Measurements from ENCODE around the gene JMJD1C. TPM values are rescaled to one million over a fixed set of nuclear protein-coding genes. Genes with fewer than 3 reads are reported as not detected.

JMJD1C gene
- total and polyA plus RNA-seq, 3 donors from 2014 or later: 29.7 to 111 (median 94.6) TPM

DNA sequence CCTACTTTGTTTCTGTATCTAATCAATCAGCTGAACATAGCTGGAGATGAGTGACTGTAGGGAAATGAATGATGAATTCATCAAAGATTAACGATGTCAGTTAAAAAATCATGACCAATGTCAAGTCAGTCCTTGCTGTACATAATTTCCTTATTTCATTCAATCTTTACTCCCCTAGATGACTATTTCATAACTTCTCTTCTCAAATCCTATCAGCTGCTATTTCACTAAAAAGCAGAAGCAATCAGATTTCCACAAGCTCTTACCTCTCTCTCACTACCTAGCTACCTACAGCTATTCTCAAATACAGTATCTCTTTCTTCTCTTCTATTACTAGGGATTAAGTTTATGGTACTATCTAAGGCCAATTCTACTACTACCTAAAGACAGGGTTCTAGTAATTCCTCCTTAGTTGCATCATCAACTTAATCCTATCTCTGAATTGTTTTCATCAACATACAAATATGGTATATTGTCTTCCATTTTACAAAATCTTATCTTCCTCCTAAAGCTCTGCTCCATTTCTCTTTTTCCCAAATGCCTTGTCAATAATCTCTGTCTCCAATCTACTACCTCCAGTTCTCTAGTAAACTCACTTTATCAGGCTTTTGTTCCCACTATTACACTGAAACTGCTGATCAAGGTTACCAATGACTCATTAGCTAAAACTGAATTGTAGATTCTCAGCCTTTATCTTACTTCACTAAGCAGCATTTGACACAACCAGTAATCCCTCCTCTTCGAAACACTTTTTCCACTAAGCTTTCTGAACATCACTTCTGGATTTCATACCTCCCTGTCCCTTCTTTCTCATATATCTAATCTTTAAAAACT lies 28.4 kb downstream of the JMJD1C start:
- intact Hi-C loops (cut with DNase I; ENCODE audit: low total_unique reads): no loop called here
- Histone ChIP-seq H3K36me3 (ENCODE audit: low read depth, missing control alignments) (no peaks in the 10 kb centered on the region), H3K27ac (no peak overlapping the region), H3K4me1 (peaks cover 3% of the 10 kb centered on the region), H3K27me3 (no peaks in the 10 kb centered on the region), H3K9me3 (no peaks in the 10 kb centered on the region), H3K4me3 (no peak overlapping the region)
- DNase-seq: no peak
- WGBS, 2 donors: 81 to 85% methylated on average over 2 of the region's 2 CpGs
- no peak for TF ChIP-seq POLR2A (IDR thresholded peaks at IDR 0.05)
- TF ChIP-seq, protein P1, sequence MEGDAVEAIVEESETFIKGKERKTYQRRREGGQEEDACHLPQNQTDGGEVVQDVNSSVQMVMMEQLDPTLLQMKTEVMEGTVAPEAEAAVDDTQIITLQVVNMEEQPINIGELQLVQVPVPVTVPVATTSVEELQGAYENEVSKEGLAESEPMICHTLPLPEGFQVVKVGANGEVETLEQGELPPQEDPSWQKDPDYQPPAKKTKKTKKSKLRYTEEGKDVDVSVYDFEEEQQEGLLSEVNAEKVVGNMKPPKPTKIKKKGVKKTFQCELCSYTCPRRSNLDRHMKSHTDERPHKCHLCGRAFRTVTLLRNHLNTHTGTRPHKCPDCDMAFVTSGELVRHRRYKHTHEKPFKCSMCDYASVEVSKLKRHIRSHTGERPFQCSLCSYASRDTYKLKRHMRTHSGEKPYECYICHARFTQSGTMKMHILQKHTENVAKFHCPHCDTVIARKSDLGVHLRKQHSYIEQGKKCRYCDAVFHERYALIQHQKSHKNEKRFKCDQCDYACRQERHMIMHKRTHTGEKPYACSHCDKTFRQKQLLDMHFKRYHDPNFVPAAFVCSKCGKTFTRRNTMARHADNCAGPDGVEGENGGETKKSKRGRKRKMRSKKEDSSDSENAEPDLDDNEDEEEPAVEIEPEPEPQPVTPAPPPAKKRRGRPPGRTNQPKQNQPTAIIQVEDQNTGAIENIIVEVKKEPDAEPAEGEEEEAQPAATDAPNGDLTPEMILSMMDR (IDR thresholded peaks at IDR 0.05): no peak

GRCh38 chr10:63436225-63436624 lies 29.6 kb downstream of the JMJD1C start:
- H3K4me1 ChIP-seq: peaks cover 7% of the 10 kb centered on the region

DNA sequence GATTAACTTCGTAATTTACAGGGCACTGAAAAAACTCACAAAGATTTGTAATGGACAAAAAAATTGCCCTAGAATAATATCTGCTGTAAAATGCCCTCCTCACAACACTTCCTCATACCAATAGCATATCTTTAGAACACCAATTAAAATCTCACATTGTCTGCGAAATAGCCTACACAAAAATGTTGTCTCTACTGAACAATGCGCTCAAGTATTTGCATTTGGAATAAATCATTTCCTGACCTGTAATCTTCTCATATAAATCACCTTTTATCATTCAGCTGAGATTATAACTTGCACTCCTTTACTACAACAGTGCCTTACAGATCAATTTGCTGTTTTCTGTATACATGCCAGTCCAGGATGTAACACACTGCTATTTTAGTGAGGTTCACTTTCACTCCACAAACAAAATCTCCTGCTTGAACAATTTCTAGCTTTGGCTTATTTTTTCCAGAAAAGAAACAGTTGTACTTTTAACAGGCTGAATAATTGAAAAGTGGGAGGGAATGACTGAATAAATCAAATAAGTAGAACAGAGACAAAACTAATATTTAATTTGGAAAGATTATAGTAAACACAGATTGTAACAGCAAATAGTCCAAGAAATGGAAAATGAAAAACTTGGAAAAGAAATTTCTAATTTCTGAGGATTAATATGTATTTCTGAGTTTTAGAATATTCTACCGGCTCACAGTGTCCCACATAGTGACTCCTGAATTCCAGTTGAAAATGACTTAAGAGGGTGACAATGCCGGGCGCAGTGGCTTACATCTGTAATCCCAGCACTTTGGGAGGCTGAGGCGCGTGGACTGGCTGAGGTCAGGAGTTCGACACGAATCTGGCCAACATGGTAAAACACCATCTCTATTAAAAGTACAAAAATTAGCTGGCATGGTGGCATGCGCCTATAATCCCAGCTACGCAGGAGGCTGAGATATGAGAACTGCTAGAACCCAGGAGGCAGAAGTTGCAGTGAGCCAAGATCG lies 30.6 kb downstream of the JMJD1C start:
- Histone ChIP-seq H3K9me3 (no peaks in the 10 kb centered on the region), H3K27ac (no peak overlapping the region), H3K36me3 (ENCODE audit: low read depth, missing control alignments) (no peaks in the 10 kb centered on the region), H3K4me3 (no peak overlapping the region), H3K27me3 (no peaks in the 10 kb centered on the region), H3K4me1 (peaks cover 7% of the 10 kb centered on the region)
- TF ChIP-seq POLR2A (IDR thresholded peaks at IDR 0.05): no peak
- TF ChIP-seq, protein P1 (IDR thresholded peaks at IDR 0.05): no peak
- DNase-seq: no peak
- intact Hi-C loops (cut with DNase I; ENCODE audit: low total_unique reads): no loop called here
- 67 to 71% methylated on average over 13 of the region's 13 CpGs for WGBS, 2 donors

More at GRCh38 chr10:63436225-63436624, 29.6 kb downstream of the JMJD1C start:
- Histone ChIP-seq H3K4me3 (no peak overlapping the region), H3K36me3 (ENCODE audit: low read depth, missing control alignments) (no peaks in the 10 kb centered on the region), H3K27me3 (no peaks in the 10 kb centered on the region), H3K9me3 (no peaks in the 10 kb centered on the region), H3K27ac (no peak overlapping the region)
- no peak for TF ChIP-seq POLR2A (IDR thresholded peaks at IDR 0.05)
- TF ChIP-seq, protein P1 (IDR thresholded peaks at IDR 0.05): no peak
- 83 to 86% methylated on average over 1 of the region's 1 CpG for WGBS, 2 donors
- intact Hi-C loops (cut with DNase I; ENCODE audit: low total_unique reads): no loop called here
- no peak for DNase-seq

DNA sequence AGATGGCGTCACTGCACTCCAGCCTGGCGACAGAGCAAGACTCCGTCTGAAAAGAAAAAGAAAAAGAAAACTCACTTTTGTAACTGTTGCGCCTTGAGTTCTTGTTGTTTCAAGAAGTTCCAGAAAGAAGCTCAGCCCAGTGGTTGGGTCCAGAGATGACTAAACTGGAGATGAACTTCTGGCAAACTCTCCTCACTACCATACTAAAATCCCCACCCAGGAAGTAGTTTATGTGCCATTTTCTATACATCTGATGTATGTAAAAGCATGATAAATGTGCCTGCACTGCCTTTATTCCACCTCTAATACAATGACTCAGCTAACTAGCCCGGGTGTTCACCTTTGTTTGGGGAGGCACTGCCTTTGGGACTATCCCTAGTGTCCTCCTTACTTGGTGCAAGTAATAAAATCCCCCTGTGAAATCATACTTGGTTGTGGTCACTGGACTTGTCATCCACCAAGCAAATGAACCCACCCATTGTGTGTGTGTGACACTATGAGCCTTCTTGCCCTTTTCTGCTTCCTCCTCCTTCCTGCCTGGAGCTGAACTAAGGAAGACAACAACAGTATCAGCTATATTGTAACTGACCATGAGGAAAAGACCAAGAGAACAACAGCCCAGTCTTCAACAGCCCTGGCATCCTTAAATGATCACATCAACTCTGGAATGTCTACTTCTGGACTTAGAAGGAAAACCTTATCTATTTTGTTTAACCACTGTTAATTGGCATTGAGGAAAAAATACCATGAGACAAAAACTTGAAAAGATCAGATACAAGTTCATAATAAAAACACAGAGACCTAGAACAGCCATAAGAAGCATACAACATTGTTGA lies 33.6 kb downstream of the JMJD1C start:
- WGBS, 2 donors: 90 to 93% methylated on average over 5 of the region's 5 CpGs
- intact Hi-C loops (cut with DNase I; ENCODE audit: low total_unique reads): no loop called here
- no peak for TF ChIP-seq POLR2A (IDR thresholded peaks at IDR 0.05)
- TF ChIP-seq, protein P1 (IDR thresholded peaks at IDR 0.05): no peak

More for the DNA sequence above, 33.6 kb downstream of the JMJD1C start:
- Histone ChIP-seq H3K27ac (no peak overlapping the region), H3K4me3 (no peak overlapping the region), H3K4me1 (peaks cover 14% of the 10 kb centered on the region), H3K36me3 (ENCODE audit: low read depth, missing control alignments) (no peaks in the 10 kb centered on the region), H3K27me3 (no peaks in the 10 kb centered on the region), H3K9me3 (no peaks in the 10 kb centered on the region)
- no peak for DNase-seq
